Lower leg skin (tissue), 4 donors: ENCODE measurements around the gene MAN1A2. TPM values are rescaled to one million over a fixed set of nuclear protein-coding genes. Genes with fewer than 3 reads are reported as not detected.

Experiments used
- DNase-seq, 2 donors: peaks; one replicate each; pipeline ENCODE4 v3.0.0-alpha.2; 2019; ENCODE audit warnings: low spot score in 2 of 2
- H3K4me3 ChIP-seq: fragments of 200-600 bp; sonication (generic); 2 replicates; pipeline ENCODE4 v1.5.1; 2017; ENCODE audit warnings: mild to moderate bottlenecking, low read depth; ENCODE audit not compliant: poor library complexity, severe bottlenecking
- CTCF ChIP-seq, 3 donors: fragments of 450-650 bp; IDR thresholded peaks; one replicate each; pipeline ENCODE4 v1.5.1; 2016; ENCODE audit warnings: antibody characterized with exemption in 3 of 3, mild to moderate bottlenecking in 3 of 3, moderate library complexity in 2 of 3
- POLR2A ChIP-seq, 2 donors: fragments of 450-650 bp; IDR thresholded peaks; one replicate each; pipeline ENCODE4 v1.6.1; 2016 to 2017; ENCODE audit warnings: antibody characterized with exemption in 2 of 2, mild to moderate bottlenecking in 1 of 2, moderate library complexity in 1 of 2
- WGBS, 2 donors: methylation state at CpG; one replicate each; pipeline ENCODE4 v1.1.5; 2018; 5-methylcytosine and 5-hydroxymethylcytosine counted together
- intact Hi-C: fragments of 100-400 bp; cut with DNase I; formaldehyde crosslinking; loops from one replicate; pipeline ENCODE4 v1.15.0; 2023; ENCODE audit warnings: low total_unique reads
- total RNA-seq, 4 donors: library from RNA; depleted of rRNA; stranded (reverse); fragments of >200 nt; gene quantifications; one replicate each; pipeline ENCODE4 v1.1.0, GENCODE V29; 2016

The MAN1A2 gene
- total RNA-seq, 4 donors from 2014 or later = 19.9 to 34.5 (median 25.7) TPM

DNA sequence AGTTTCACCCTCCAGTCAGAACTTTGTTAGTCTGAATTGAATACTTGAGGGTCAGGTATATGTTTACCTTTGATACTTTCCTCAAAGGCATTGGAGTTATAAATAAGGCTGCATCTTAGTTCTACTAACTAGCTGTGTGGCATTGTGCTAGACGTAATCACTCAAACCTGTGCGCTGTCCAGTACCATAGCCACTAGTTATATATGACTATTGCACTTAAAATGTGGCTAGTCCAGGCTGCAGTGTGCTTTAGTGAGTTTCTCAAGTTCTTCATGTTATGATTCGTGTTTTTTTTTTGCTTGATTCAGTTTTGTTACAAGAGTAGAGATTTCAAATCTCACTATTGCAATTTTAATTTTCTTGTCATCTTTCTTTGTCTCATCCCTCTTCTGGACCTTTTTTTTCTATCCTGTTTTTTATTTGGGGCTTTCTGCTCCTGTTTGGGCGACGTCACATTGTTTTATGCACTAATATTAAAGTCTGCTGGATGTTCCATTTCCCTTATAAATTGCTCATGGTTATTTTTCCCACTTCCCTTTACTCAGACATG, 5.7 kb downstream of the MAN1A2 start:
- no peak overlapping the region for H3K4me3 ChIP-seq
- 91 to 94% methylated on average over 5 of the region's 5 CpGs for WGBS, 2 donors
- TF ChIP-seq CTCF (IDR thresholded peaks at IDR 0.05) = no peak
- no peak for TF ChIP-seq POLR2A (IDR thresholded peaks at IDR 0.05)
- no peak for DNase-seq
- intact Hi-C loops = no loop called here

DNA sequence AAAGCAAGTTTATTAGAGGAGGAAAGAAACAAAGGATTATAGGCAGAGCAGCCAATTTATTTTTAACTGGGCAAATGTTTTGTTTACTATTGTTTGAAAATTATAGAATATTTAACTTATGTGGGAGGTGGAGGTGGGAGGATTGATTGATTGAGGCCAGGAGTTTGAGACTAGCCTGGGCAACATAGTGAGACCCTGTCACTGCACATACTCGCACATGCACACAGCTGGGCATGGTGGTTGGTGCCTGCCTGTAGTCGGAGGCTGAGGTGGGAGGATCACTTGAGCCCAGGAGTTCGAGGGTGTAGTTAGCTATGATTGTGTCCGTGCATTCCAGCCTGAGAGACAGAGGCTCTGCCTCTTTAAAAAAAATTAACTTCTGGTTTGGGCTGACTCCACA, 6.7 kb downstream of the MAN1A2 start:
- intact Hi-C loops = no loop called here
- TF ChIP-seq CTCF (IDR thresholded peaks at IDR 0.05) (no peak), POLR2A (IDR thresholded peaks at IDR 0.05) (no peak)
- no peak overlapping the region for H3K4me3 ChIP-seq
- DNase-seq = no peak
- WGBS, 2 donors = 53 to 54% methylated on average over 4 of the region's 4 CpGs

- TF ChIP-seq POLR2A (IDR thresholded peaks at IDR 0.05) (no peak), CTCF (IDR thresholded peaks at IDR 0.05) (no peak)
- no peak for DNase-seq
Measured at GRCh38 chr1:117375327-117375726, 8.1 kb downstream of the MAN1A2 start.

GRCh38 chr1:117387060-117387633, 19.9 kb downstream of the MAN1A2 start:
- intact Hi-C loops = no loop called here
- DNase-seq = no peak
- no peak overlapping the region for H3K4me3 ChIP-seq
- 92 to 94% methylated on average over 2 of the region's 2 CpGs for WGBS, 2 donors
- no peak for TF ChIP-seq CTCF (IDR thresholded peaks at IDR 0.05)
- TF ChIP-seq POLR2A (IDR thresholded peaks at IDR 0.05) = no peak

More at GRCh38 chr1:117375327-117375726, 8.1 kb downstream of the MAN1A2 start:
- intact Hi-C loops = no loop called here
- no peak overlapping the region for H3K4me3 ChIP-seq
- WGBS, 2 donors = 93 to 97% methylated on average over 1 of the region's 1 CpG

- 89 to 93% methylated on average over 3 of the region's 3 CpGs for WGBS, 2 donors
- DNase-seq = no peak
- H3K4me3 ChIP-seq = no peak overlapping the region
- no peak for TF ChIP-seq CTCF (IDR thresholded peaks at IDR 0.05)
- no peak for TF ChIP-seq POLR2A (IDR thresholded peaks at IDR 0.05)
- intact Hi-C loops = no loop called here
Measured at GRCh38 chr1:117388328-117388727, 21.1 kb downstream of the MAN1A2 start.

DNA sequence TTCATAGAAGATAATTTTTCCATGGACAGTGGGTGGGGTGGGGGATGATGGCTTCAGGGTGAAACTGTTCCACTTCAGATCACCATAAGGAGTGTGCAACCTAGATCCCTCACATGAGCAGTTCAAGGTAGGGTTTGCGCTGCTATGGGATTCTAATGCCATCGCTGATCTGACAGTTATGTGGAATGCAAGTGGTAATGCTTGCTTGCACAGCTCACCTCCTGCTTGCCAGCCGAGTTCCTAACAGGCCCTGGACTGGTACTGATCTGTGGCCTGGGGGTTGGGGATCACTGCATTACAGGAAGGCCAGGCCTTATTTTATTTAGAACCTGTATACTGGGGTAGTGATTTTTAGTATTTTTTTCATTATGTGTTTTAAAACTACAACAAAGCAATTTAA, 22.0 kb downstream of the MAN1A2 start:
- WGBS, 2 donors = 77% methylated on average over 3 of the region's 3 CpGs
- H3K4me3 ChIP-seq = no peak overlapping the region
- no peak for DNase-seq
- TF ChIP-seq POLR2A (IDR thresholded peaks at IDR 0.05) (no peak), CTCF (IDR thresholded peaks at IDR 0.05) (no peak)
- intact Hi-C loops = no loop called here
